PFSK-1 (cell line): ENCODE measurements around the gene PPOX.

Experiments
- FOXP2 ChIP-seq: optimal IDR thresholded peaks from 2 replicates; pipeline ENCODE3; 2011; ENCODE audit warnings: borderline replicate concordance, control low read depth, inconsistent platforms; ENCODE audit not compliant: insufficient read depth; ENCODE audit errors: extremely low read length, extremely low read depth
- POLR2AphosphoS5 ChIP-seq: IDR thresholded peaks from 2 replicates; pipeline ENCODE4 v1.6.1; 2012; ENCODE audit warnings: low read depth, mild to moderate bottlenecking, control low read depth, low read length, moderate library complexity
- SIN3A ChIP-seq: IDR thresholded peaks from 2 replicates; pipeline ENCODE4 v1.6.1; 2012; ENCODE audit warnings: mild to moderate bottlenecking, low read length, moderate library complexity, borderline replicate concordance; ENCODE audit not compliant: insufficient read depth
- TAF1 ChIP-seq: IDR thresholded peaks from 2 replicates; pipeline ENCODE4 v1.6.1; 2012; ENCODE audit warnings: low read length, control low read depth, borderline replicate concordance; ENCODE audit not compliant: insufficient read depth
- TF ChIP-seq, protein P1 (sequence below), 2 experiments: IDR thresholded peaks; 2 replicates each; pipeline versions ENCODE4 v1.6.1 to v1.8.0; 2011 to 2012; ENCODE audit warnings: low read depth in 2 of 2, low read length in 2 of 2, control low read depth in 1 of 2, inconsistent platforms in 1 of 2, mild to moderate bottlenecking in 1 of 2, moderate library complexity in 1 of 2; ENCODE audit not compliant: insufficient read depth in 1 of 2

DNA sequence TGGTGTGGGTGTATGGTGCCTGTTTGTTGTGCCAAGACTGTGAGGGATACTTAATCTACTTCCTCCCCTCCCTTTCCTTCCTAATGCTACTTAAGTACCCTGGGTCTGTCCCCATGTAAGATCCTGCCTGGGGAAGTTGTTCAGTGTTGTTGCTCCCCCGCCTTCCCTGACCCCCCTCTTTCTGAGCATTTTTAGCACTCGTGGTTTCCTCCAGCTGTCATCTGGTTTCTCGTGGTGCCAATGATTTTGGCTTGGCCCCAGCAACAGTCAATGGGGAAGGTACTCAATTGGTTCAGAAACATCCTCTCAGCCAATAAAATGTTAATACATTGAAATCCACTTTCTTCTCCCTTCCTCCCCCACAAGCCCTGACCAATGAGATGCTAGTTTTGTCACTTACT is 19.1 kb downstream of the PPOX start:
- TF ChIP-seq, protein P1, sequence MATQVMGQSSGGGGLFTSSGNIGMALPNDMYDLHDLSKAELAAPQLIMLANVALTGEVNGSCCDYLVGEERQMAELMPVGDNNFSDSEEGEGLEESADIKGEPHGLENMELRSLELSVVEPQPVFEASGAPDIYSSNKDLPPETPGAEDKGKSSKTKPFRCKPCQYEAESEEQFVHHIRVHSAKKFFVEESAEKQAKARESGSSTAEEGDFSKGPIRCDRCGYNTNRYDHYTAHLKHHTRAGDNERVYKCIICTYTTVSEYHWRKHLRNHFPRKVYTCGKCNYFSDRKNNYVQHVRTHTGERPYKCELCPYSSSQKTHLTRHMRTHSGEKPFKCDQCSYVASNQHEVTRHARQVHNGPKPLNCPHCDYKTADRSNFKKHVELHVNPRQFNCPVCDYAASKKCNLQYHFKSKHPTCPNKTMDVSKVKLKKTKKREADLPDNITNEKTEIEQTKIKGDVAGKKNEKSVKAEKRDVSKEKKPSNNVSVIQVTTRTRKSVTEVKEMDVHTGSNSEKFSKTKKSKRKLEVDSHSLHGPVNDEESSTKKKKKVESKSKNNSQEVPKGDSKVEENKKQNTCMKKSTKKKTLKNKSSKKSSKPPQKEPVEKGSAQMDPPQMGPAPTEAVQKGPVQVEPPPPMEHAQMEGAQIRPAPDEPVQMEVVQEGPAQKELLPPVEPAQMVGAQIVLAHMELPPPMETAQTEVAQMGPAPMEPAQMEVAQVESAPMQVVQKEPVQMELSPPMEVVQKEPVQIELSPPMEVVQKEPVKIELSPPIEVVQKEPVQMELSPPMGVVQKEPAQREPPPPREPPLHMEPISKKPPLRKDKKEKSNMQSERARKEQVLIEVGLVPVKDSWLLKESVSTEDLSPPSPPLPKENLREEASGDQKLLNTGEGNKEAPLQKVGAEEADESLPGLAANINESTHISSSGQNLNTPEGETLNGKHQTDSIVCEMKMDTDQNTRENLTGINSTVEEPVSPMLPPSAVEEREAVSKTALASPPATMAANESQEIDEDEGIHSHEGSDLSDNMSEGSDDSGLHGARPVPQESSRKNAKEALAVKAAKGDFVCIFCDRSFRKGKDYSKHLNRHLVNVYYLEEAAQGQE (IDR thresholded peaks at IDR 0.05; ENCODE audit: insufficient read depth in 1 of 2, low read depth in 2 of 2, low read length in 2 of 2), result no peak
- no peak for TF ChIP-seq SIN3A
- TF ChIP-seq TAF1, result no peak
- no peak for TF ChIP-seq POLR2AphosphoS5
- TF ChIP-seq FOXP2, result no peak
